HG03139 (cell line): Measurements from ENCODE around the gene UBTD1.

Source experiments
- ATAC-seq: cut with Tn5 transposase; IDR thresholded peaks from one replicate; pipeline ENCODE4 v1.9.1; 2021; ENCODE audit not compliant: unreplicated experiment

Gene UBTD1

DNA sequence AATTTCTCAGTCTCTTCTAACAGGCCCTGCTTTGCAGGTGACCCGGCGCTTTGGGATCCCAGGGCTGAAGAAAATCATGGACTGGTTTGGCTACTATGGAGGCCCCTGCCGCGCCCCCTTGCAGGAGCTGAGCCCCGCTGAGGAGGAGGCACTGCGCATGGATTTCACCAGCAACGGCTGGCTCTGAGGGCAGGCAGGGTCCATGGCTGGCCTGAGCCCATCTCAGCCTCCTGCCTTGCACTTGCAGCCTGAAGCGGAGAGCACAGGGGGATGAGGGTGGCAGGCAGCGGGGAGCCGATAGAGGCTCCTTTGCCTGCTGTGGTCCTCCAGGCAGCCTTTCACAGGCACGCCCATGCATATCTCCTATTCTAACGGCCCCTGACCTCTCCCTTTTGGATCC is 112.7 kb downstream of the UBTD1 start:
- no peak for ATAC-seq

DNA sequence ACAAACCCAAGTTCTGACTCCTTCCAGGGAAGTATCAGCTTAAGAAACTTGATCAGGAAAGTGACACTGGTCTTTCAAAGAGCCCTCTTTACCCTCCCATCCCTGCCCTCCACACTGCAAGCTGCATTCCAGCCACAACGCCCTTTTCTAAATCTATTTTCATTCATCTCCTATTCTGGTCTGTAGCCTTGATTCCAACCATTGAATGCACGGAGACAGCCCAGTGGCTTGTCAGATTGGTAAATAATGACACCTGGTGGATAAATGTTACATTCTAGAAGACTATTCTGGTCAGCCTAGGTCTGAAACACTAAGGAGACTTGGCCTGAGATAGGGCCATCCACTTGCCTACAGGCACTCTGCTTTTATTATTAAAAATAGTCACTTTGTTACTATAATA is 113.7 kb downstream of the UBTD1 start:
- ATAC-seq = no peak

DNA sequence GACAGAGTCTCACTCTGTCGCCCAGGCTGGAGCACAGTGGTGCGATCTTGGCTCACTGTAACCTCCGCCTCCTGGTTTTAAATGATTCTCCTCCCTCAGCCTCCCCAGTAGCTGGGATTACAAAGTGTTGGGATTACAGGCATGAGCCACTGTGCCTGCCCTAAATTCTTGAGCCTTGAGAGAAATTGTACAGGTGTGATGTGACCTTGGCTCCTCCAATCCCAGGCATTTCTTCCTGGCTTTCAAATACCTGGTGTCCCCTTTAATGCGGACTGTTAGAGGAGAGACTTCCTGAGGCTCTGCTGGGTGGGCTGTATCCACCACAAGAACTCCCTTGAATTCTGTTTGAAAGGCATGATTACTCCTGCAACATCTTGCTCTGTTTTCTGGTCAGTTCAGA is 119.6 kb downstream of the UBTD1 start:
- ATAC-seq = no peak

DNA sequence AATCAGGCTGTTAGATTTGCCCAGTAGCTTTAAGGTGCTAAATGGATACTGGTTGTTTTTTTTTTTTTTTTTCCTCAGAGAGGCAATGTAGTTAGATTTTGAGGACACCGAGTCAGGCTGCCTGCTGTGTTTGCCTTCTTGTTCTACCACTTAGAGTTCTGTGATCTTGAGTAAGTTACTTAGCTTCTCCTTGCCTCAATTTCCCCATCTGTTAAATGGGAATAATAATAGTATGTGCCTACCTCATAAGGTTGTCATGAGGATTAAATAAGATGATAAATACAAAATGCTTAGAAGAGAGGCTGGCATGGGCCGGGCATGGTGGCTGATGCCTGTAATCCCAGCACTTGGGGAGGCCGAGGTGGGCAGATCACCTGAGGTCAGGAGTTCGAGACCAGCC is 120.0 kb downstream of the UBTD1 start:
- no peak for ATAC-seq
